ENCODE data around the gene GNG7. TPM values are rescaled to one million over a fixed set of nuclear protein-coding genes. Genes with fewer than 3 reads are reported as not detected.

The GNG7 gene
- total RNA-seq, 1 donor from 2014 or later = 7.7 TPM

GRCh38 chr19:2628597-2628996, 73.9 kb downstream of the GNG7 start:
- H3K27me3 Mint-ChIP-seq (ENCODE audit: unreplicated experiment) = peaks cover 7% of the 10 kb centered on the region
- no peak overlapping the region for H3K4me3 Mint-ChIP-seq (ENCODE audit: unreplicated experiment)
- H3K36me3 Mint-ChIP-seq (ENCODE audit: low read depth, unreplicated experiment) = no peaks in the 10 kb centered on the region
- TF ChIP-seq CTCF (IDR thresholded peaks at IDR 0.05; ENCODE audit: unreplicated experiment) = no peak
- no peak for DNase-seq (ENCODE audit: low spot score)
- H3K27ac Mint-ChIP-seq (ENCODE audit: unreplicated experiment) = no peak overlapping the region
- no peaks in the 10 kb centered on the region for H3K9me3 Mint-ChIP-seq (ENCODE audit: unreplicated experiment)
- no peaks in the 10 kb centered on the region for H3K4me1 Mint-ChIP-seq (ENCODE audit: unreplicated experiment)

GRCh38 chr19:2627855-2628254, 74.6 kb downstream of the GNG7 start:
- Mint-ChIP-seq H3K36me3 (ENCODE audit: low read depth, unreplicated experiment) (no peaks in the 10 kb centered on the region), H3K4me3 (ENCODE audit: unreplicated experiment) (no peak overlapping the region), H3K27me3 (ENCODE audit: unreplicated experiment) (peaks cover 8% of the 10 kb centered on the region), H3K27ac (ENCODE audit: unreplicated experiment) (no peak overlapping the region), H3K9me3 (ENCODE audit: unreplicated experiment) (no peaks in the 10 kb centered on the region), H3K4me1 (ENCODE audit: unreplicated experiment) (no peaks in the 10 kb centered on the region)
- DNase-seq (ENCODE audit: low spot score) = no peak
- no peak for TF ChIP-seq CTCF (IDR thresholded peaks at IDR 0.05; ENCODE audit: unreplicated experiment)

- no peaks in the 10 kb centered on the region for H3K4me1 Mint-ChIP-seq (ENCODE audit: unreplicated experiment)
- no peaks in the 10 kb centered on the region for H3K9me3 Mint-ChIP-seq (ENCODE audit: unreplicated experiment)
- TF ChIP-seq CTCF (IDR thresholded peaks at IDR 0.05; ENCODE audit: unreplicated experiment) = no peak
- no peak overlapping the region for H3K4me3 Mint-ChIP-seq (ENCODE audit: unreplicated experiment)
- H3K27me3 Mint-ChIP-seq (ENCODE audit: unreplicated experiment) = peaks cover 7% of the 10 kb centered on the region
- no peaks in the 10 kb centered on the region for H3K36me3 Mint-ChIP-seq (ENCODE audit: low read depth, unreplicated experiment)
- H3K27ac Mint-ChIP-seq (ENCODE audit: unreplicated experiment) = no peak overlapping the region
- no peak for DNase-seq (ENCODE audit: low spot score)
These were observed 75.1 kb downstream of the GNG7 start for GRCh38 chr19:2627319-2627829.

GRCh38 chr19:2625434-2625833, 77.1 kb downstream of the GNG7 start:
- Mint-ChIP-seq H3K27me3 (ENCODE audit: unreplicated experiment) (peaks cover 5% of the 10 kb centered on the region), H3K27ac (ENCODE audit: unreplicated experiment) (no peak overlapping the region), H3K4me3 (ENCODE audit: unreplicated experiment) (no peak overlapping the region), H3K9me3 (ENCODE audit: unreplicated experiment) (no peaks in the 10 kb centered on the region), H3K36me3 (ENCODE audit: low read depth, unreplicated experiment) (no peaks in the 10 kb centered on the region), H3K4me1 (ENCODE audit: unreplicated experiment) (no peaks in the 10 kb centered on the region)
- no peak for TF ChIP-seq CTCF (IDR thresholded peaks at IDR 0.05; ENCODE audit: unreplicated experiment)
- no peak for DNase-seq (ENCODE audit: low spot score)

- no peaks in the 10 kb centered on the region for H3K36me3 Mint-ChIP-seq (ENCODE audit: low read depth, unreplicated experiment)
- H3K4me3 Mint-ChIP-seq (ENCODE audit: unreplicated experiment) = no peak overlapping the region
- no peak for TF ChIP-seq CTCF (IDR thresholded peaks at IDR 0.05; ENCODE audit: unreplicated experiment)
- no peak overlapping the region for H3K27ac Mint-ChIP-seq (ENCODE audit: unreplicated experiment)
- H3K9me3 Mint-ChIP-seq (ENCODE audit: unreplicated experiment) = no peaks in the 10 kb centered on the region
- DNase-seq (ENCODE audit: low spot score) = no peak
- H3K4me1 Mint-ChIP-seq (ENCODE audit: unreplicated experiment) = no peaks in the 10 kb centered on the region
- H3K27me3 Mint-ChIP-seq (ENCODE audit: unreplicated experiment) = peaks cover 6% of the 10 kb centered on the region
These were observed 77.9 kb downstream of the GNG7 start for GRCh38 chr19:2624537-2625091.

Measured in endothelial cell (in vitro differentiated cells).